ENCODE data around the gene MRPL16.
A peak's percentile ranks its signal among the peaks of the same experiment; 100 is the strongest.
"Not testable (repeated sequence)": the region's sequence is repeated elsewhere in the genome, so short reads cannot be mapped to it uniquely, and the experiment has no call there.

The MRPL16 gene

DNA sequence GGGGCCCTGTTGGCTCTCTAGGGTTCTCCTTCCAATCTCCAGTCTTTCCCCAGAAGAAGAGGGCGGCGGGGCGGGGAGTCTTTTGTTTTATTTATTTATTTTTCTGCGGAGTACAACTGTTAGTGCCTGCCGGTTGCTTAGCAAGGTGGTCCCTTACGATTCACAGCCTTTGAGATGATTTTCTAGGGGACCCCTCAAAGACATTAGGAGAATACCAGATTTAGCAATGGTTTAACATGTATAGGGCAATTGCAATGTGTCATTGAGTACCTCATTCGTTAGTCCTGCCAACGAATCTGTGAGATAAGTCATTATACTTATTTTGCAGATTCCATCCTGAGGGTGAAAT, 307 bp upstream of the MRPL16 start:
- no peak for DNase-seq (ENCODE audit: low spot score)

DNA sequence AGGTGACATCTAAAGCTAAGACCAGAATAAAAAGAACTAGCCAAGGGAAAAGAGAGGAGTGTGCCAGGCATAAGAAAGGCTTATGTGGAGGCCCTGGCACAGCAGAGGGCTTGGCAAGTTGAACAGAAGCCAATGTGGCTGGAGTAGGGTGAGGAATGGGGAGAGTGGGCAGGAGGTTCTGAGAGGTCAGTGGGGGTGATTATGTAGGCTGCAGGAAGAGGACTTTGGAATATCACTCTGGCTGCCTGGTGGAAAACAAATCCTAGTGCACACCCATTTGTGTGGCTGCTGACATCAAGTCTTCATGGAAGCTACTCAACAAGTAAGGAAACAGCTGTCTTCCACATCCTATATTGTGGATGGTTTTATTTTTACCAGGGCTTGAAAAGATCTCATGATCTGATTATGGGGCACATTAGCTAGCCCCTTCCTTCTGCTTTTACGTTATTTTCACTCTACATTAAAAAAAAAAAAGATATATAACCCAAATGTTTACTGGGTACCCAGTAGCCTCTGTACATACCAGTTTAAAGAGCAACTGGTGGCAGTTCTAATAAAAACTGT, 3.4 kb downstream of the MRPL16 start:
- no peak for DNase-seq (ENCODE audit: low spot score)

DNA sequence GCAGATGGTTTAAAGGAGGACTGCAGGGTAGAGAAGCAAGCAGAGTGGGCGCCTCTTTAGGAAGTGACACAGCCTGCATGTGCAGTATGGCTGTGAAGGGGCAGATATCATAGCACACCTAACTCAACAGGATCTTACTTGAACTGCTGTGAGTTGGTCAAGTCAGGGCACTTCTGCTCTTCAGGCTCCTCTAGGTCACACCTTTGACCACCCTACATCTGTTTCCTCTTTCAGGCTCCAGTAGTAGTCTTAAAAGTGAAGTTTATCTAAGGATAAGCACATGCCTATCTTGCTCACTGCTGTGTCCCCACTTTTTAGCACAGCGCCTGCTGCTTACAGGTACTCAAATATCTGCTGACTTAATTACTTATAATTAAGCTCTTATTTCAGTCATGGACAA, 6.5 kb downstream of the MRPL16 start:
- DNase-seq (ENCODE audit: low spot score), result no peak

DNA sequence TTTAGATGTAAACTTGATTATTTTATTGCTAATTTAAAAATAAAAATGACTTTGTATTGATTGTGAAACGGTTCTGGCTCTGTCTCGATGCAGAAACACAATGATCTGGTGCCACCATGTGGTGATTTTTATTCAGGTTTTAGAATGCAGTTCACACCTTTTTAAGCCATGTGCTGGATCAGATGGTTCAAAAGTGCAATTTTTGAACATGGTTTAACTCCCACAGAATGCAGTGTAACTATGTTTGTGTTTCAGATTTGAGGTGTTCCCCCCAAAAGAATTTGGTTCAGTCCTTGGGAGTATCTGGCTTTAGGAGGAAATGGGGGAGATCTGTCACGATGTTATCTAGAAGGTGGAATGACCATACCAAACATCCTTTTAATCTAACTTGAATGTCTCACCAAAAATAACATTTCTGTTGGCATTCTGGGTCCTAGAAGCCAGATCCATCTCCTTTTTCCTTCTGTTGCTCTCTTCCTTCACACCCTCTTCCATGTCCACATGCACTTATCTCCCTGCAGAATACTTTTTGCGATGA, 7.9 kb downstream of the MRPL16 start:
- DNase-seq (ENCODE audit: low spot score), result peak; percentile 36

DNA sequence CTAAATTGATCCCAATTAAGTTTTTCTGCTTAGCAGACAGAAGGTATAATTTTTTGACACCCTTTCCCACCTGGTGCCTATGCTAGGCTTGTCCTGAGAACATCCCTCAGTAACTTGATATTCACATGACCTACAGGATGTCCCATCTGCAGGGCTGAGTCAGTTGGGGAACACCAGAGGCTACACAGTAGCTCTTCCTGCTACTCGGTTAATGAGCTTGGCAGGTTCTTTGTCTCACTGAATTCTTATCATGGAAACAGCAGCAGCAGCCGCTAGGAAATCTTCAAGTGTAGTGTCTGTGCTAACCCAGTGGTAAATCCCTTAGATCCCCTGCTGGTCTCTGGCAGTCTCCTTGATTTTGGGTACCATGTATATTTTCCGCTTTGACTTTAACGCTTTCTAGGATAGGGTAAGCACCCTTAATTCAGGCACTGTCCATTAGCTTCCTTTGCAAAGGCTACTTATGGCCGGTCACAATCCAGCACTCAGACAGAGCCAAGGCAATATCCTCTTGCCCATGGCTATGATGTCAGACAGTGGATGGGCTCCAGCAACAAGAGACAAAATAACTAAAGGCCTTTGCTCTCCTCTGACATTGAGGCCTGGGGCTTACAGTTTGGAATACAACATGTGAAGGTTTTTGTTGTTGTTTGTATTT, 8.5 kb downstream of the MRPL16 start:
- DNase-seq (ENCODE audit: low spot score), result no peak

DNA sequence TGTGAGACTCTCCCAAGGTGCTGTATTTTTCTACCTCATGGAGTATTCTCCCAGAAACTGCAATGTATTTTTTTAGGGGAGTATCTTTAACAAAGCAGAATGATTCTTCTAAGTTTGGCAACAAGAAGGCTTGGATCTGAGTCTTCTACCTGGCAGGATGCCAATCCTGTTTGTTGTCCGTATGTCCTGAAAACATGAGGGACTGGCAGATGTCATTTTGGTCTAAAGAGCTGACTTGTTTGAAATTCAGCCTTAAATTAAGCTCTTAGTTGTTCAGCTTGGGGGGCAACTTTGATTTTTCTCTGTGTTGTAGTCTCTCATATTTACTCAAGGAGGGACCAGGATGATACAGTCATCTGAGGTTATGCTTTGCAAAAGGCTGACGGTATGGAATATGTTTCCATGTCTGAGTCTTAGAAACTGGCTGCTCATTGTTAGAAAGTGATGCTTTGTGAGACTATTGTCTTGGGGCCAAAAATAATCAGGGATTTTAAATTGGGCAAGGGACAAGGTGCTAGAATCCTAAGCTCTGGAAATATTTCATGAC, 9.3 kb downstream of the MRPL16 start:
- no peak for DNase-seq (ENCODE audit: low spot score)

DNA sequence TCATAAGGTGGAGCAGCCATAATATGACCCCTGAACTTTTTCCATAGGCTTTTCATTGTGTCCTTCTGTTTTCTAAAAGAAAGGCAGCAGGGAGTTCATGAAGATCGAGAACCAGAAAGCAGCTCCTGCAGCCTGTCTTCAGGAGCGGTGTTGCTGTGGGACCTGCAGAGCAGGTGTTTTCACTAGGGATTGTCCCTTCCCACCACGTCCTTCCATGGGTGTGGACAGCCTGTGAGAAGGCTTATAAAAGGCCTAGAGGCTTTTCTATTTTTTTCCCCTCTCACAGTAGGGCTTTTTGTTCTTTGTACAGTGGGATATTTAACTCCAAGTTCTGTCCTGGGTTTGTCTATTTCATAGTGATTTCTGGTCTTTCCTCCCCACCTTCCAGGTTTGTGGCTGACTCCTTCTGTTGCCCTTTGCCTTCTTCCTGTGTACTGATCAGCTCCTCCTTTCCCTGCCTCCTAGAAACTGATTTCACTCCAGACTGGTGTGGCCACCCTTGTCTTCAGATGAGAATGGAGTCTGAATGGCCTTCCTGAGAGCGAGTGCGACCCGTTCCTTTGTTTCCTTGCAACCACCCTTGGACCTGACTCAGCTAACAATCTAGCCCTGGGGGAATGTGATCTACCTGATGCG, 10.1 kb downstream of the MRPL16 start:
- no peak for DNase-seq (ENCODE audit: low spot score)

DNA sequence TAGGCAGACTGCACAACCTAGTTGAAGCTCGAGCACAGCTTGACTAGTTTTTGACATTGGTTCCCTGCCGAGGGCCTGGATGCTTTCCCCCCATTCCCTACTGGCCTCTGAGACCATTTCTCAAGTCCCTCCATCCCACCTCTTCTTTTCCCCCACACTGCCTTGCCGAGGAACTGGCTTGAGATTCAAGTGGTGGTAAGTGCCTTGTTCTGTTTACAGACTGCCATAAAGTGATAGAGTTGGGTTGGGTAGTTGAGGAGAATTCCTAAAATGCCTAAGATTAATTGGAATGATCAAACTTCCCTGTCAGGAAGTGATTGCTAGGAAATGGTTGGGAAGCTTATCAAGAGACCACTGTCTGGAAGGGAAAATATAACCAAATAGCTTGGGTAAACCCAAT, 16.2 kb downstream of the MRPL16 start:
- DNase-seq (ENCODE audit: low spot score), result no peak

DNA sequence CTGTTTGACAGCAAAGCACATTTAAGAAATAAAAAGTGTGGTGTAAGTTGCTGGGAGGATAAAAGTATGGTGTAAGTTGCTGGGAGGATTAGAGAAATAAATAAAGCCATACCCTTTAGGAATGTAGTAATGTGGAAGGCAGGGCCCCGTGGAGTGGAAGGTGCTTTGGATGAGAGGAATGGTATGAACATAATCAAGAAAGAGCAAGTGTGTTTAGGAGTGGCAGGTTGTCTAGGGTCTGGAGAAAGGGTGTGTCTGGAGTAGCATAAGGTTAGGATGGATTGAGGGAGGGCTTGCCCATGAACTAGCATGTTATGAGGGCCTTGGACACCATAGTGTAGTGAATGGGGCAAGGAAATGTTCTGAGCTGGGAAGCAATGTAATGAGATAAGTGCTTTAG, 18.1 kb downstream of the MRPL16 start:
- DNase-seq (ENCODE audit: low spot score), result no peak

DNA sequence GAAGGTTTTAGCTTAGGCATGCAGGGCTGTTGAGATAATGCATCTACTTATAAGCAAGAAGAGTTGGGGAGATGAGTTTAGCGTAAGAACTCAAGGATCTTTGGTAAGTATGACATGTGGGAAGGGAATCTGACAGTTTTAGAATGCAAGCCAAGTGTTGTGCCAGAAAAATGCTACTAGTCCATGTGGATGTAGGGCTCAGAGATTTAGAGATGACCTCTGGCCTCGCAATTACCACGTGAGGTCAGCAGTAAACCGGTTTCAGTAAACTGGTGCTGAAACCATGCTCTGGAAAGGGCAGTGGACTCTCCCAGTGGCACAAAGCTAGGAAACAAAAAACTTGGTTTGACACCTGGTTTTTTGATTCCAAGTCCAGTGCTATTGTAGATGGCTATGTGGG, 18.9 kb downstream of the MRPL16 start:
- DNase-seq (ENCODE audit: low spot score), result no peak

DNA sequence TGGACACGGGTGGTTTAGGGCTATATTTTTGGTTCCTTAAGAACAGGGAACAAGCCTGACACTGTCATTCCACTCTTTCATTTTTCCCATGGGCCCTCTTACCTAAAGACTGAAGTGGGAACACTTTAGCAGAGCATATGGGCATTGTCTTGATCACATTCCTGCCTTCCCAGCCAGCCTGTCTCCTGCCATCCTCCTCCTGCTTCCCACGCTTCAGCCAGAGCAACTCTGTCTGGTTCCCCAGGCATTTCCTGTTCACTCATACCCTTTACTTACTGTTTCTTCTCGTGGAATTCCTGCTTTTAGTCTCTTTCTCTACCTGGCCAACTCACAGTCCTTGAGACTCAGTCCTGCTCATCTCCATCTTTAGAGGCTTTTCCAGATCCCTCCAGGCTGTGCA, 22.8 kb downstream of the MRPL16 start:
- no peak for DNase-seq (ENCODE audit: low spot score)

DNA sequence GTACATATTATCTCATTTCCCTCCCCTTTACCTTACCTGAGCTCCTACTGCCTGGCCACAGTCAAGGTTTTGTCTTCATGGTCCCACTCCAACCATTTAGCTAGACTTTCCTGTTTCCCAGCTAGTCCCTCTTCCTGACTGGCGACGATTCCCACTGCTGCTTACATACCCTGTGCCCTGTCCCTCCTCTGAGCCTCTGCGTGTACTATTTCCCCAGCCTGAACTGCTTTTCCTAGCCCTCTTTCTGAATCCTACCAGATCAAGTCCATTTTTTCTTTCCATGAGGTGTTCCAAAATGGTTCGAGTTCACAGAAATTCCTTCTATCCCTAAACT, 23.4 kb downstream of the MRPL16 start:
- DNase-seq (ENCODE audit: low spot score), result no peak

DNA sequence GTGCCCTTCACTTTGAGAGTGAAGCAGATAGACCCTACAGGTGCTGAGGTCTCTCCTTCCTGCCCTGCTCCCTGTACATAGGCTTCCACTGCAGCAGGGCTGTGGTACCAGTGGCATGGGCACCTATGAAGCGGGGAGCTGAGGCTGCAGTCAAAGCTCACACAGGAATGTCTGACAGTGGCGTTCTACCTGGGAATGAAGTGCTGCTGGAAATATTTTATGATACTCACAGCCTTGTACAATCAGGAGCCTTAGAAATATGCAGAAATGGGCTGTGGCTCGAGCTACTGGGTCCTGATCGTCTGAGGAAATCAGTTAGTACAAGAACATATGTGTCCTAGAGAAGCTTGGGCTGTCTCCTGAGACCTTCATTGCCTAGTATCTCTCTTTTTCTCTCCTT, 24.8 kb downstream of the MRPL16 start:
- no peak for DNase-seq (ENCODE audit: low spot score)

DNA sequence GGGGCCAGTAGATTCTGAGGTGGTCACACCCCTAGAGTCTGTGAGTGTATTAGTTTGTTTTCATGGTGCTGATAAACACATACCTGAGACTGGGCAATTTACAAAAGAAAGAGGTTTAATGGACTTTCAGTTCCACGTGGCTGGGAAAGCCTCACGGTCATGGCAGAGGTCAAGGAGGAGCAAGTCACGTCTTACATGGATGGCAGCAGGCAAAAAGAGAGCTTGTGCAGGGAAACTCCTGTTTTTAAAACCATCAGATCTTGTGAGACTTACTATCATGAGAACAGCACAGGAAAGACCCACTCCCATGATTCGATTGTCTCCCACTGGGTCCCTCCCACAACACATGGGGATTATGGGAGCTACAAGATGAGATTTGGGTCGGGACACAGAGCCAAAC, 26.1 kb downstream of the MRPL16 start:
- not testable (repeated sequence) for DNase-seq (ENCODE audit: low spot score)

DNA sequence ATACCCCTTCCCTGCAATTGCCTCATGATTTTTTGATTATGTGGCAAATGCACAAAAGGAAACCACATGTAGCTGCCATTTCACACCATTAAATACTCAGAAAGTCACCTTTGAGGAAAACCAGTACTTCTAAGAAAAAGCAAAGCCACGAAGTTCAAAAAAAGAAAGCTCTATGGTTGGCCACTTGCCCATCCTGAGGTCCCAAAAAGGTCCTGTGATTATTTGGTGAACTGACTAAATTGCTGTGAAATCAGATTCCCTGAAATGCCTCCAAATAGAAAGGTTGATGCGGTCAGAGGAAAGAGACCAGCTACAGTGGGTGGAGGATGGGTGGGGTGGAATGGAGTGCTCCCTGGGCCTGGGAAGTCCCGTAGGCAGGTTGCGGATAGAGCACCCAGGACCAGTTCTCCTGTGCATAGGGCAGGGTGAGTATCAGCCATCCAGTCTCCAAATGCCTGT, 26.9 kb downstream of the MRPL16 start:
- DNase-seq (ENCODE audit: low spot score), result no peak

DNA sequence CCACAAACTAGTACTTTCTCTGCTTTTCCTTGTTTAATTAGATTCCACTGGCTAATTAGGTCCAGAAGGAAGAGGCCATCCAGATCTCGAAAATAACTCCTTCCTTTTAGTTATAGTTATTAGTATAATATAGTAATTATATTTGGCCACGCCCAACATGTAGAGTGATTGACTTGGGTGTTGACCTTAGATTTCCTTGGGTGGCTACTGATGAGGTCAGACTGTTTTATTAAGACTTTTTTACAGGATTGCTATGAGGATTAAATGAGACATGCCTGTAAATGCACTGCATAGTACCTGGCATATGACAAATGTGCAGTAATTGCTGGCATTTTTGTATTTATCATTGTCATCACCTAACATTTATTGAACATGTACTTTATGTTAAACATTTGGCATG, 28.5 kb downstream of the MRPL16 start:
- DNase-seq (ENCODE audit: low spot score), result no peak

DNA sequence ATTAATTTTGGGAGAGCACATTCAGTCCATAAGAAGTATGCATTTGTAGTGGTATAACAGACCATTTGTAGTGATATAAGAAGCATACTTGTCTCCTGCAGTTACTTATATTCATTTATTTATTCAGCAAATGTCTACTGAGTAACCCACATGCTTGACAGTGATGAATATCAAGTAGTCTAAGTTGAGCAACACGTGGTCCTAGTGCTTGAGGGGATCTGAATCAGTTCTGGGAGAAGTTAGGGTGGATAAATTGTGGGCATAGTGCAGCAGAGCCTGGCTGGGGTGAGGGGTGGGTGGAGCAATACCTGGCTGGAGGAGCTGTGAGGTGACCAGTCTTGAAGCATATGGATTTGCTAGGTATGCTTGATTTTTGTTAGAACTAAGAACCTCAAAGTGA, 31.1 kb downstream of the MRPL16 start:
- DNase-seq (ENCODE audit: low spot score), result no peak

DNA sequence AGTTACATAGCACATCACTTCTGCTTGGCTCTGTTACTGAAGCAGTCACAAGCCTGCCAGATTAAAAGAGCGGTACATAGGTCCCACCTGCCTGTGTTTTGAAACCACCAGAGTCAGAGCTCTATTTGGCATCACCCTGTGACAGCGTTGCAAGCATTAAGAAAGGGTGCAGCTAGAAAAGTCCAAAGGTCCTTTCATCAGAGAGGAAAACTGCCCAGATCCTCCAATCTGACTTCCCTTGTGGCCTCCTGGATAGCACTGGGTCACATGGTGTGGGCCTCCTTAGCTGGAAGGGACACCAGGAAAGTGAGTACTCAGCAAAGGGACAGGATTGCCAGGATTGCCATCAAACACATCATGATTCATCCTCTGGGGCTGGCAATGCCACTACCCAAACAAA, 32.5 kb downstream of the MRPL16 start:
- no peak for DNase-seq (ENCODE audit: low spot score)

DNA sequence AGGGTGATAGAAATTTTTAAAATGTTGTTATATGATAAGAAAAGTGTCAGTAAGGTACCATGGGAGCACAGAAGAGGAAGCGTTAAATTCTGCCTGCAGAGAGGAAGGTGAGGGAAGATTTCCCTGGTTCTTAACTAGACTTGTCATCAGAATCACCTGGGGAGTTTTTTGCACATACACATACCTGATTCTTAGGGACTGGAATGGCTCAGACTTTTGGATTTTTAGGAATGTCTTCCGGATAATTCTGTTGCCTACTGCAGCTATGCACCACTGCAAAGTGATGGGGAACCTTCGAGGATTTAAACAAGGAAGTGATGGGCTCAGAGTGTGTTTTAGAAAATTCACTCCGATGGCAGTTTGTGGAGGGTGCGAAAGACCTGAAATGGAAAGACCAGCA, 33.5 kb downstream of the MRPL16 start:
- no peak for DNase-seq (ENCODE audit: low spot score)

DNA sequence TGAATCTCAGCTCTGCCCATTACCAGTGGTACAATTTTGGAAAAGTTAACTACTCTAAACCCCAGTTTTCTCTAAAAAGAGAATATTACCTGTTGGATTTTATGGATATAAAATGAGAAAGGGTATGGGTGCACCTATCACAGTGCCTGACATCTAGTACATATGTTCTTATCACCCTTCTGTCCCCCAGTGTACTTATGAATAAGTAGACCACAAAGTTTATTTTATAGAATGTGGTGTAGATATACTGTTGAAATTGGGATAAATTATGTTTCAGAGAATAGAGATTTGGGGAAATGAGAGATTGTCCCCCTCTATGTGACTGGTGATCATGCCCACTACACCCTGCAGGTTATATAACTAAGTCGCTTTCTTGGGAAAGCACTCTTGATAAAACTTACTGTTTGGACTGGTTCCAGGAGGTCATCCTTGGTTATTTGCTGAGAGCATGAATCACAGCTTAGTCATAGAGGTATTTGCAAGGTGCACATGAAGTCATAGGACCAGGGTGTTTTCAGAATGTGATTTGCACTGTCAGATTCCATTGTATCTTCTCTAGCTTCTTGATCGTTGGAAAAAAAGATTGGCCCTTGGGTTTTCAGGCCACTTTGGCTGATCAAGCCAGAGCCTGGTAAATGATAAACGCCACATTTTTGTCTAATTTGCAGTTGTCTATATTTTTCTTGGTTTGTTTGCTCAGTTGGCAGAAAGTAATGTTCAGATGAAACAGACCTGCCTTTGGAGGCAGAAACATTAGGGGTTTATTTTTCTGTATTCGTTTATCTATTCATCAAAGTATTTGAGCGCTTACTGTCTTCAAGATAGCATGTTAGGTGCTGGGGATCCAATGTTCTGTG, 34.1 kb downstream of the MRPL16 start:
- no peak for DNase-seq (ENCODE audit: low spot score)

DNA sequence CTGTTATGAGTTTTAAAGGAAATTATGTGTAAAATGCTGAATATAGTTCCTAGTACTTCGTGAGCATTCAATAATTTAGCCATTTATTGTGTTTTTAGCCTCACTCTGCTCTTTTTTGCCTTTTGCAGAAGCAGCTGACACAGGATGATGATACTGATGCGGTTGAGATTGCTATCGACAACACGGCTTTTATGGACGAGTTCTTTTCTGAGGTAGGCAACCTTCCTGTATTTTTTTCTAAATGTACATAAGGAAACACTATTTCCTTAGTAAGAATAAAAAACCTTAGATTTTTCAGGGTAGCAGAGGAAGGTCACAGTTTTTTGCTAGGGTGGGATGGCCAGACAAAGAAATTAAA, 37.5 kb downstream of the MRPL16 start:
- DNase-seq (ENCODE audit: low spot score), result no peak

DNA sequence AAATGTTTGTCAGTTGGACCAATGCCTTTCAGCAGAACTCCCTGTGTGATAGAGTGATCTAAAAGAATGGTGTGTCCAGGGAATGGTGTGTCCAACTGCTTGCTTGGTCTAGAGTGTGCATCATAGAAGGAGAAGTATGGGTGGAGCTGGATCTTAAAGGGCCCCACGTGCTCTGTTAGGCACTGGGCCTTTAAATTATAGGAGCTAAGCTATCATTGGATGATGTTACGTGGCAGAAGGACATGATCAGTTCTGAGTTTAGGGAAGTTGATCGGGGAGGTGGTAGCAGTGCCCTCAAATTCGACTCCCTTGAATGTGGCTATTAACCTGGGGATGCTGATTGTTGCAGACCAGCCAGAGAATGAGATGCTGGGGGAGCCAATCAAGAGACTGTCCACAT, 39.0 kb downstream of the MRPL16 start:
- DNase-seq (ENCODE audit: low spot score), result no peak

DNA sequence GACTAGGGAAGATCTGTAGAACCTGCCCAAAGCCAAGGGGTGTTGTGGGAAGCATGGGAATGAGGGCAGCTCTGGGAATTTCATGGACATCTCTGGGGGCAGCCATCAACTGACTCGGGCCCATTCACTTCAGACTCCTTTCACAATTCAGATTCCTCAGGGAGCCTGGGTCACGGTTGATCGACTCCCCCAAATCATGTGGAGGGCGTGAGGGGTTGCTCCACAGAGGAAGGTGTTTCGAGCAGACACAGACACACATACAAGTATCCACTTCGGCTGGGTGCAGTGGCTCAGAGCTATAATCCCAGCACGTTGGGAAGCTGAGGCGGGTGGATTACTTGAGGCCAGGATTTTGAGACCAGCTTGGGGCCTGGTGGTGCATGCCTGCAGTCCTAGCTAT, 39.7 kb downstream of the MRPL16 start:
- no peak for DNase-seq (ENCODE audit: low spot score)

All from germinal center (tissue), 1 donor.